GM18517 (cell line): ENCODE data around the gene SUPV3L1.

Experiments used
- ATAC-seq: cut with Tn5 transposase; IDR thresholded peaks from one replicate; pipeline ENCODE4 v1.9.1; 2021; ENCODE audit warnings: mild to moderate bottlenecking, moderate library complexity; ENCODE audit not compliant: unreplicated experiment

The SUPV3L1 gene

DNA sequence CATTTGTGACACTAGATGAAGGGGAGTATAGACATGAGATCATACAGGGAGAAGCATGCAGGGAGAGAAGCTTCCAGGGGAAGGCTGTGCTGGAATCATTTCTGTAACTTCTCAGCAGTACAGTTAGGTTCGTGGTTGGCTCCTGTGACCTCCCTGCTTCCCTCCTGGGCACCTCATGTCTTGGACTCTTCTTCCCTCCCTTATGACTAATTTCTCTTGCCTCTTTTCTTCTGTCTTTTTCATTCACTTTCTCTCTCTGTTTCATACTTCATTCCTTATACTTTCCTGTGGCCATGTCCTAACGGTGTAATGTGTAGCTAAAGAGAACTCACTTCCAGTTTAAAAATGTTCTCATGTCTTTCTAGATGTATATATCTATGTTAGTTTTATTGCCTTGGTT, 21.0 kb downstream of the SUPV3L1 start:
- no peak for ATAC-seq

DNA sequence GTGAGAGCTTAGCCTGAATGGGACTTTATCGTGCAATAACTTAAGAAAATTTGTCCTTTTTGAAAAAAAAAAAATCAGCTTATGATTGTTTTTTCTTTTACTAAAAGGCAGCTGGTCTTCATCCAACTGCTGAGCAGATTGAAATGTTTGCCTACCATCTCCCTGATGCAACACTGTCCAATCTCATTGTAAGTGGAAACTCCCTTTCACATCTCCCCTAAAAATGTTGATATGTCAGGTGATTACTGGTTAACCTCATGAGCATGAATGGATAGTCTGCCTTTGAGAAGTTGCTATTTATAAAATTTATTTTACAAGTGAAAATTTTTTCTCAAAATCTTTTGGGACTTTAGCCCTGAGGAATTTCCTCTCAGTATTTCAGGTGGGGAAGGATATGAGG, 22.3 kb downstream of the SUPV3L1 start:
- ATAC-seq: no peak

DNA sequence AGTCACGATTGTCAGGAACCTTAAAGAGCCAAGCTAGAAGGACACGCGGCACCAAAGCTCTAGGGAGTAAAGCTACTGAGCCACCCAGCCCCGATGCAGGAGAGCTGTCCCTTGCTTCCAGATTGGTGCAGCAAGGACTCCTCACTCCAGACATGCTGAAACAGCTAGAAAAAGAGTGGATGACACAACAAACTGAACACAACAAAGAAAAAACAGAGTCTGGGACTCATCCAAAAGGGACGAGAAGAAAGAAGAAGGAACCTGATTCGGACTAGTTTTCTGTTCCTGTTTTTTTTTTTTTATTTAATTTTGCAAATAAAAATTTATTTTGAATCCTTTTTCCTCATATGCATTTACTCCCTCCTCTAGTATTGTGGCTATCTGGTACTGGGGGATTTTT, 28.7 kb downstream of the SUPV3L1 start:
- no peak for ATAC-seq

DNA sequence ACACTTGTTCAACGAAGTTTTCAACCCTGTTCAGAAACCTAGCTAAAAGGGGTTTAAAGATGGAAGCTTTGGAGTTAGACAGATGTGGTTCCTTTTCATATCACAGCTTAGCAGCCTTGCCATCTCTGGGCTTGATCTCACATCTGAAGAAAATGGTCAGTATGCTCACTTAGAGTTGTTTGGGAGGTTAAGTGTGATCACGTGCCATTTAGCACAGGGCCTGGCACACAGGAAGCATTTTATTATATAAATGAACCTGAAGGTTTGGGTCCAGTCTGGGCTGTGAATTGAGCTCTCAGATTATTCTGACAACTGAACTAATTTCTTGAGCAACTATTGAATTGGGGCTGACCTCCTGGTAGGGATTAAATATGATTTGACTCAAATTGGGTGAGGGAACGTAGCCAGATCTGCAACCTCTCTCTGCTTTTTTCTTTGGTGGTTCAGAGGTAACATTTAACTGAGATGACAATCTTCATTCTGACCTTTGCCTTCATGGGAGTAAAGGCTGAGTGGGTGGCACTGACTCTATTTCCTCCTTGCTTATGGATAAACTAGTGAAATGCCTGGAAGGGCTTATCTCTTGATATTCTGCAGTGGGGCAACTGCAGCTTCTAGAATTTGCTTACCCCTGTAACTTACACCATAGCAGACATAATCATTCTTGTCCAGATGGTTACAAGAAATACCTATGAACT, 29.9 kb downstream of the SUPV3L1 start:
- ATAC-seq: no peak

DNA sequence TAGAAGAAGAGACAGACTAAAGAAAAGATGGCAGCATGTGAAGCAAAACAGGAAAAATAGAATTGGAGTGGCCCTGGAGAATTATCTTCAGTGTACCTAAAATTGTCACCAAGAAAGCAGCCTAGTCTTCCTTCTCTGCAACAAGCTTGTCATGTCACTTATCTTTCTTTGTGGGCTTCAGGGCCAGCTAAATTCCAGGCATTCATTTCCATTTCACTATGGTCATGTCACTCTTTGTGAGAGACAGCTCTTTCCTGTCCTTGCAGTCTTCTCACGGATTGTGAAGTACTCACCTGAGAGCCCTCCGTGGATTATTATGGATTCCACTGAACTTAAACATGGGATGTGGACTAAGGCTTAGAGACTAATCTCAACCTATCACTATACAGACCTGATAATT, 31.1 kb downstream of the SUPV3L1 start:
- ATAC-seq: no peak

DNA sequence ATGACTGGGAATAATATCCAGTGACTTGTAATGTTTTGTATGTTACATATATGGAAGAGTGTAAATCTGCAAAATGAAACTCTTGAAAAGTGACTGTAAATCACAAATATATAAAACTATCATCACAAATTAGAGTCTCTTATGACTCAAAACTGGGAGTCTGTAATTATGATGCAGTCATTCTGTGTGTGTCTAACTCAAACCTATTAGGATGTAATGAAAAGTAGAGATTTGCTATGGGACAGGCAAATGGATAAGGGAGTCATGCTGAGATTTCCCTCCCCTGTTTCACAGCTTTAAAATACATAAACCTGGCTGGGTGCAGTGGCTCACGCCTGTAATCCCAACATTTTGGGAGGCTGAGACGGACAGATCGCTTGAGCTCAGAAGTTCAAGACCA, 31.5 kb downstream of the SUPV3L1 start:
- no peak for ATAC-seq

DNA sequence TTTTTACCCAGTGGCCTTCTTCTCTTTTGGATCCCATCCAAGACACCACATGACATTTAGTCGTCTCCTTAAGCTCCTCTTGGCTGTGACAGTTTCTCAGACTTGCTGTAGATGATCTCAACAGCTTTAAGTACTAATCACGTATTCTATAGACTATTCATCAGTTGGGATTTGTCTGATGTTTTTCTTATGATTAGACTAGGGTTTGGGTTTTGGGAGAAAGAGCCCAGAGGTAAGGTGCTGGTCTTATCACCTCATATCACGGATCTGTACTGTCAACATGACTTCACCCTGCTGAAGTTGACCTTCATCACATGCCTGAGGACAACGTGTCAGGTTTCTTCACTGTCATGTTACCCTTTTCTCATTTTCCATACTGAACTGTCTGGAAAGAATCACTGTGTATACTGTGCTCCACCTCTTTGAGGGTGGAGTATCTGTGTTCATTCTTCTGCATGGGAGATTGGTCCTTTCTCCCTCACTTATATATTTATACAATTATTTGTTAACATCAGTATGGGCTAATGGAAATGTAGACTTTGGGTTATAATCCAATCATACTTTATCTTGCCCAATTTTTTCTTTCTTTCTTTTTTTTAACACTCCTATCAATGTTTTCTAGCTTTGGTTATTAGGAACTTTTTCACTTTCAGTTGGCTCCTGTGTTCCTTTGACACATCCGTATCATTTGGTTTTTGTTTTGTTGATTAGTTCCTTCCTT, 33.7 kb downstream of the SUPV3L1 start:
- ATAC-seq: no peak

DNA sequence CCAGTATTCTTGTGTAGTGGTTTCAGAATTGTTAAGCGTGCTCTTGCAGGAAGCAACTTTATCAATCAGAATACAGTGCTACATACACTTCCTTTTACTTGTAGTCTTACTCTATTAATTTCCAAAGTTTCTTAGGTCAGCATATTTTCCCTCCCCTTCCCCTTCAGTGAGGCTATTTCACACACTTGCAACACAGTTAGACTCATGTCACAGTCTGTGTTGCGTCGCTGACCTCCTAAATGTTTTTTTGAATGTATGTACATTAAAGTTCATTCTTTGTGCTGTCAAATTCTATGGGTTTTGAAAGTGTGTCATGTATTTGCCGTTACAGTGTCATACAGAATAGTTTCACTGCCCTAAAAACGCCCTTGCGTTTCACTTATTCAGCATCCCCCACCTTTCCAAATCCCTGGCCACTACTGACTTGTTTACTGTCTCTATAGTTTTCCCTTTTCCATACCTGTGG, 34.7 kb downstream of the SUPV3L1 start:
- ATAC-seq: no peak

DNA sequence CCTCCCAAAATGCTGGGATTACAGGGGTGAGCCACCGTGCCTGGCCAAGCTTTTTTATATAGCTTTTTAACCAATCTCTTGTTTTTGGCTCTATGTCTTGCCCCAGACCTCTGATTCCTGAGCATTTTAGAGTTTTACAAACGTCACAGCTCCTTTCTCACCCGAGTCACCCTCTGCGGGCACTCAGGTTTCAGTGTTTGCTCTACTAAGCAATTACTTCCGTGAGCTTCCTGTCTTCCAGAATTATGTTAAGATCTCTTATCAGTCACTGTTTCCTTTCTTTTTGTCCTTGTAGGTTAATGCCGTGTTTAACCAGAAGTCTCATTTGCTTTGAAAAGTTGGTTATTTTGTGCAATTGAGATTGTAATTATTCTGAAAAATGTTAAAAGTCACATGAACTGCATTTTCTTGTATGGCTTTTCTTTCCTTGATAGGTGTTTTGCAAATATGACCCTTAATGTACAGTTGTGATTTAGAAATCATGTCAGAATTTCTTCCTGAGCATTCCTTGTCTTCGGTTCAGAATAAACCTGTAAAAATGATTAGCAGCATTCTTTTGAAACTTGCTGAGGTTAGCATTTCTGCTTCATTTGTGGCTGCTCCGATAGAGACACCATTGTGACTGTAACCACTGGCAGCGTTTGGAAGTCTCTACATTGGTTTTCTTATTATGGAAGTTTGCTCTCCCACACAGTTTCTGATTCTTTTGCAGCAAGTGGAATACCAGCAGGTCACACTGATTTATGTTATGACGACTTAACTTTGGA, 35.6 kb downstream of the SUPV3L1 start:
- no peak for ATAC-seq

DNA sequence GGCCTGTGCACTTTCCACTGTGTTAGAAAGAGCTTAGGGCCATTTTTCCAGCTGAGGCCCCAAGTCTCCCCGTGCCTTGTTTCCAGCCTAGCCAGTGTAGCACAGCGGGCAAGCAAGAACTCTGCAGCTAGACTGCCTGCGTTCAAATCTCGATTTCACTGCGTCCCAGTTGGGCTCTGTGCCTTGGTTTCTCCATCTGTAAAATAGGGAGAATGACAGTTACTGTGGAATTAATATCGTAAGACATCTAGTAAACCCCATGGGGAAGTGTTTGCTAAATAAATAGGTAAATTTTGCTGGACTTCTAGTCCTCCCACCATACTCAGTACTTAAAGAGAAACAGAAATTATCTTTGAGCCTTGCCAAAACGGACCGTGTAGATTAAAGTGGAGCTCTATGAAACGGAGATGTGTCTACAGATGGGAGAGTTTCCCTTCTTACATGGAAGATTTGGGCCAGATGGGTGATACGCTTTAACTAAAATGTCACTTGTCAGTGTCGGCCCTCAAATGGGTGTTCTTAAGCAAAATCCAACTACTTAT, 36.6 kb downstream of the SUPV3L1 start:
- ATAC-seq: no peak

DNA sequence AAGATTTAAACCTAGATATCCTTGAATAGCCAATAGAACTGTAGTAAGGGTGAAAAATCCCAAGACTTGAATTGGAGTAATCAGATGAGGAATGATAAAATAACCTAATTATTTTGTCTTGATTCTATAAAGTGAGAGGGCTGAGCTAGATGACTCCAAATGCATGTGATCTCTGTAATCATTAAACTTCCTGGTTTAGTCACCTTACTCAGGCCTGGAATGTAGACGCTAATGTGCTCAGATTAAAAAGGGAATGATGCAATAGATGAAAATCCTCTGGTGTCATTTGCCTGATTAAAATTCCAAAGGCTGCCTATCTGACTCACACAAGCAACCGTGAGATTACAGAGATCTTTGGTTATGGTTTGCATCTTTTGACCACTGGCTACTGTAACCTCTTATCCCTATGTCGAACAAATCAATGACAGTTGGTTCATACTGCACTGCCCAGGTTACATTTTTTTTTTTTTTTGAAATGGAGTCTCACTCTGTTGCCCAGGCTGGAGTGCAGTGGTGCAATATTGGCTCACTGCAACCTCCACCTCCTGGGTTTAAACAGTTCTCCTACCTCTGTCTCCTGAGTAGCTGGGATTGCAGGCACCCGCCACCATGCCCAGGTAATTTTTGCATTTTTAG, 37.2 kb downstream of the SUPV3L1 start:
- no peak for ATAC-seq

DNA sequence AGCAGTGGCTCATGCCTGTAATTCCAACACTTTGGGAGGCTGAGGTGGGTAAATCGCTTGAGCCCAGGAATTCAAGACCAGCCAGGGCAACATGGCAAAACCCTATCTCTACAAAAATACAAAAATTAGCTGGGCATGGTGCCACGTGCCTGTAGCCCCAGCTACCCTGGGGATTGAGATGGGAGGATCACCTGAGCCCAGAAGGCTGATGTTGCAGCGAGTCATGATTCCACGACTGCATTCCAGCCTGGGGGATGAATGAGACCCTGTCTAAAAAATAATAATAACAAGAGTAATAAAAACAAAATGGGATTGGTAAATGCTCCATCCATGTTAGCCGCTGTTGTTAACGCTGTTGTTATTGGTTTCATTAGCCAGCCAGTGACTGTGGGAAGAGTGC, 38.8 kb downstream of the SUPV3L1 start:
- ATAC-seq: no peak

DNA sequence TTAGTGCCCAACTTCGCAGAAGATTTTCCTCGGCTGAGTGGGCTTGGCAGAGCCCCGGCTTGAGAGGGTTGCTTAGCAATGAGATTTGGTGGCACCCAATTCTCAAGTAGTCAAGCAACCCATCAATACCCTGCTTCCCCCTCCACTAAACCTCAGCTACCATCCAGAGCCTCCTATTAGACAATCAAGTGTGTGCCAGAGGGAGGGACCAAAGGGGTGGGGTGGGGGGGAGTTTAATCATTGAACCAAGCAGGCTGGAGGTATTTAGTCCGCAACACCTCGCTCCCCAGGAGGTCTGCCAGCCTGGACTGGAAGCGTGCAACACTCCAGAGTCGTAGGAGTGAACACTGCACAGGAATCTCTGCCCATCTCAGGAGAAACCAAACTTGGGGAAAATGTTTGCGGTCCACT, 40.0 kb downstream of the SUPV3L1 start, which contains the start of gene HKDC1:
HKDC1 (plus strand) TSS at position 292 of the 411 bp plus-strand sequence; CDS start at position 396, 104 bp downstream.
- ATAC-seq: no peak

DNA sequence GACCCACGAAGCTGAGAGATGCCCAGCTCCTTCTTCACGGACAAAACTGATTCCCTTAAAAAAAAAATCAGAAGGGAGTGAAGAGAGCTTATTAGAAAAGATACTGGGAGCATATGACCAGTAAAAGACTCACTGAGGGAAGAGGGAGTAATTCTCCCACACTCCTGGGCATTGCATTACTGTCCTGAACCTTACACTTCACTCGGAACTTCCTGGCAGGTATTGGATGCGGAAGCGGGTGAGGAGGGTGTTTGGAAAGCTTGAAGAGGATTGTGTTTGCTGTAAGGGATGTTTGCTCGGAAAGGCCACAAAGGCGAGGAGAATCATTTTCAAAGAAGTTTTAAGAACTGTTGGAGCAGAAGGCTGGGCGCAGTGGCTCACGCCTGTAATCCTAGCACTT, 40.5 kb downstream of the SUPV3L1 start:
- no peak for ATAC-seq

DNA sequence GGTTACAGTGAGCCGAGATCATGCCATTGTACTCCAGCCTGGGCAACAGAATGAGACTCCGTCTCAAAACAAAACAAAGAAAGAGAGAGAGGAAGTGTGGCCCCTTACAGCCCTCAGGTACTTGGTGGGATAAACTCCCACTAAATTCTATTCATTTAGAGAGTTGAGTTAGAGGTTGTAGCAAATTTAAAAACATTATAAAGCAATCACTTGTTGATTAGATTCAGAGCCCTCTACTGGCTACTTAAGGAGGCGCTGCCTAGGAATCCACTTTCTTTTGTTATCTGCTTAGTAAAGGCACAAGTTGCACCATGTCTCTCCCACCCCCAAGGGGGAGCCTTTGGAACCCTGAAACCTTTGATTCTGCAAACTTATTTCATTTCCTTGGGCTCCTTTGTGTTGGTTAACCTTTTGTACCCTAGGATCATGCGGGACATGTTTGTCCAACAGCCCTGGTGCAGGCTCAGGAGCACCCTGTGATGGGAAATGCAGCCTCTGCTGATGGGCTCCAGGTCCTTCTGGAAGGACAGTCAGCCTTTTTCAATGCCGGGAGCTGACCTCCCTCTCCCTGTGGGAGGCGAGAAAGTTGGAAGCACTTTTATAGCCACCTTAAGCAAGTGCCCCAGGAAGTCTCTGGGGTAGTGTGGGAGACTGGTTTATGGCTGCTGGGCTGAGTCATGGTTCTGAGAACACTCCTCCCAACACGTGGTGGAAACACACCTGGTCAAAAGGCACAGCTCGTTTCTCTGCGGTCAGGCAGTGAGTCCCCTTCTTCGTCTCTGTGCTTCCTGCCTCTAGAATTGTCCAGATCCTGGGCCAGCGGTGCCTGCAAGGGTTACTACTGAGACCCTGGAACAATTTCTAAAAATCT, 42.4 kb downstream of the SUPV3L1 start:
- peak; percentile 87 for ATAC-seq

DNA sequence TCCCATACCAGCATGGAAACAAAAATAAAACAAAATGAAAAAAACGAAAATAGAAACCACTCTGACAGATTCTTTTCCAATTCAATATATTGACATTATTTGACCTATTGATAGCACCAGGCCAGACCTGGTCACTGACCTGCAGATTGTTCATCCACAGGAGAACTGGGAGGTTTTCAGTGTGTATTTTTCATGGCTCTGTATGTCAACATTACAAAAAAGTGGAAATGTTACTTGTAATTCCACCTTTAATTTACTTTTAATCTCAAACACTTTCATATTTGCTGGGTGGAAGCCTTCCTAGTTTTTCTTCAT, 43.0 kb downstream of the SUPV3L1 start:
- ATAC-seq: peak; percentile 9

DNA sequence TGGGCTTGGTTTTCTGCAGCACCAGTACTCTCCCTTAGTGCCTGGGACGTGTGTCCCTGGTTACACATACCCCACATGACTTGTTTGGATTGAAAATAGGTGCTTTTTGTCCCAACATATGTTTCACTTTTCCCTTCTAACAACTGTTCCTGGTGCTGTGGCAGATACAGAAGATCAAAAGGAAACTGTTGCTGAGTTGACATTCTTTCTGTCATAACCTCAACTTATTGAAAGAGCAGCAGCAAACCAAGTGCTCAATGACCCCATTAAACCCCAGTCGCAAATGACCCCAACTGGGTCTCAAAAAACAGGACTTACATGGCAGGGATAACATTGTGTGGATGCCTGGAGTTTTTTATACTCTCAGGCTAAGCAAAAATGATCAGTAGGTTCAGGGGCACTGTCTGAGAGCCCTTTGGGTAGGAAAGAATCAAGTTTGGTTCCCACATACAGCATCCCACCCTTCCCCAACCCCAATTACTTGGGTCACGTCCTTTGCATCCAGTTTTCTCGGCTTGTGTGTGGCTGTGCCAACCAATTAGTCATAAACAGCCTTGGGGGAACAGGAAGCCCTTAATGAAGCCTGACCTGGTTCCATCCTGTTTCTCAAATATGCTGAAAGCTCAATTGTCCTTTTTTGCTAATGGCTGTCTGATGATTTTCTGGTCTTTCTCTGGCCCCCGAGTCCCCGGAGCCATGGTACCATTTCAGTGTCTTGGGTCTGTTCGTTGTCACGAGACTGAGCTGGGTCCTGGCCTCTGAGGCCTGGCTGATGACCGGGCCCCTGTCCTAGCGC, 45.0 kb downstream of the SUPV3L1 start:
- no peak for ATAC-seq

DNA sequence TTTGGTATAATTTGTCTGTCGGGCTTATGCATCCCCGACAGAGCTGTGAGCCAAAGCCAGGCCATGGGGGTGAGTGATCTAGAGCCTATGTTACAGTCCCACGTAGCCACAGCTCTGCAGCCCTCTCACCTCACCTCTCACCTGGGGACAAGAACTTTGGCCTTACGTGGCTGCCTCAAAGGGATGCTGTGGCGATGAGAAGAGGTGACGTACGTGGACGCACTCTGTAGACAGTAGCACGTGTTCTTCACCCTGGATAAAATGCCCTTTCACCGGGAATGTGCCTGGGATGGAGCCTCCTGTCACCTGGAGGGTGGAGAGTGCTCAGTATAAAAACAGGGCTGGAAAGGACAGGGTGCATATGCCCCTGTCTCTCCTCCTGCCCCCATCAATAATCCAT, 45.6 kb downstream of the SUPV3L1 start:
- no peak for ATAC-seq

DNA sequence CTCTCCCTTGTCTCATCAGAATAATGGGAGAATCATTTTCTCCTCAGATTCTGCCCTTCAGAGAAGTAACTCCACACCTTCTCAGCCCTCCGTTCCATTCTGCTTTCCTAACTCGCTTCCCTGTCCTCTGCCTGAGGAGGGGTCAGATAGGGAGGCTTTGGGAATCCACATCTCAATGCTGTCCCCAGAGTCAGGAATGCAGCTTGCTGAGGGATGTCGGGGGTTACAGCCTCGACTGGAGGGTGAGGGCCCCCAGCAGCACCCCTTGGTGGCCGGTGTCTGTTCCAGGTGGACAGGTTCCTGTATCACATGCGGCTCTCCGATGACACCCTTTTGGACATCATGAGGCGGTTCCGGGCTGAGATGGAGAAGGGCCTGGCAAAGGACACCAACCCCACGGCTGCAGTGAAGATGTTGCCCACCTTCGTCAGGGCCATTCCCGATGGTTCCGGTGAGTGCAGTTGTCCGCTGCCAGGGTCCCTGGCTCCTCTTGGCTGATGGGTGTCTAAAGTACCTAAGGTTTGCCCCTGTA, 47.0 kb downstream of the SUPV3L1 start:
- no peak for ATAC-seq
